T-helper 1 cell treated with Interleukin-12 subunit alpha and Interleukin-12 subunit beta and Interleukin-4 antibody, amounts not matched to agents 30 μg/mL and 1 μg/mL, for 36 hours (primary cell): ENCODE data around the gene APOH.

Experiments used
- H3K27ac Mint-ChIP-seq: one replicate; pipeline ENCODE4 v1.8.0; 2021; ENCODE audit warnings: mild to moderate bottlenecking, mixed read lengths
- H3K27me3 Mint-ChIP-seq: one replicate; pipeline ENCODE4 v1.8.0; 2021; ENCODE audit warnings: low read depth, mixed read lengths
- H3K36me3 Mint-ChIP-seq: one replicate; pipeline ENCODE4 v1.8.0; 2021; ENCODE audit warnings: low read depth, mixed read lengths
- H3K4me1 Mint-ChIP-seq: one replicate; pipeline ENCODE4 v1.8.0; 2021; ENCODE audit warnings: low read depth, mixed read lengths
- H3K4me3 Mint-ChIP-seq: one replicate; pipeline ENCODE4 v1.8.0; 2021; ENCODE audit warnings: mild to moderate bottlenecking, moderate library complexity, mixed read lengths
- H3K9me3 Mint-ChIP-seq: one replicate; pipeline ENCODE4 v1.8.0; 2021; ENCODE audit warnings: mixed read lengths

The APOH gene

DNA sequence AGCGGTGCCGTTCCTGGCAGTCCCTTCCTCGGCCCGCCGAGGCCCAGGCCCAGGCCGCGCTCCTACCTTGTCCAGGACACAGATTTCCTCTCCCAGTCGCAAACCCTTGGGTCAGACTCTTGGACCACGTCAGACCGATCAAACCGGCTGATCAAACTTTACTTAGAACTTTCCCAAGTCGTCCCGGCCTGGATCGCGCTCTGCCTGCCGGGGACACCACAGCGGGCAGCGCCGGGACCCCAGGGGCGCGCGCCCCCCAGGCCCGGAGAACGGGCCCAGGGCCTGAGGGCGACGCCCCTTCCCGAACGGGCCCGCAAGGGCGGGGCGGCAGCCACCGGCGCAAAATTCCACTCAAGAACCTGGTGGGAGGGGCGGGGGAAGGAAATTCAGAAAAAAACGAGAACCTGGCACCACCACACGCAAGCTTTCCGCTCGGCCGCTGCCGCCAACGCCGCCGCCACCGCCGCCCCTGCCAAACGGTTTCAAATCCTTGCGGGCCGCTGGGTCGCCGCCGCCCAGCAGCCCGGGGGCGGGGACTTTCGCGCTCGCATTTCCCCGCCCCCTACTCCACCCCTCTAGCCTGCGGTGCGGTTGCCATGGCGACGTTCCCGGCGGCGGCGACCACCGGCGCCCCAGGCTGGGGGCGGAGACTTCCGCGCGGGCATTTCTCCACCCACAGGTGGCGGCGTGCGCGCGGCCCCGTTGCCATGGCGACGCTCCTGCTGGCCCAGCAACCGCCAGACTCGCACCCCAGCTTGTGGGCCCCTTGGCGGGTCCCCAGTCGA lies 37.4 kb downstream of the APOH start, which contains the start of gene CEP112:
TSS of gene CEP112 (minus strand) at position 541 of the 785 bp plus-strand sequence.
- Mint-ChIP-seq H3K4me3 (peak within 1 kb of the TSS; percentile 80), H3K4me1 (peaks cover 14% of the 10 kb centered on the region), H3K27ac (peak within 1 kb of the TSS; percentile 56), H3K27me3 (no peaks in the 10 kb centered on the region), H3K36me3 (no peaks in the 10 kb centered on the region), H3K9me3 (no peaks in the 10 kb centered on the region)

GRCh38 chr17:66190738-66191592 lies 38.2 kb downstream of the APOH start:
- Mint-ChIP-seq H3K9me3 (no peaks in the 10 kb centered on the region), H3K4me1 (peaks cover 14% of the 10 kb centered on the region), H3K4me3 (peak overlapping the region; percentile 80), H3K27ac (peak overlapping the region; percentile 19), H3K36me3 (no peaks in the 10 kb centered on the region), H3K27me3 (no peaks in the 10 kb centered on the region)

GRCh38 chr17:66187718-66188117 lies 41.5 kb downstream of the APOH start:
- Mint-ChIP-seq H3K9me3 (no peaks in the 10 kb centered on the region), H3K27me3 (peaks cover 4% of the 10 kb centered on the region), H3K4me3 (no peak overlapping the region), H3K36me3 (peaks cover 1% of the 10 kb centered on the region), H3K27ac (no peak overlapping the region), H3K4me1 (peaks cover 14% of the 10 kb centered on the region)

- Mint-ChIP-seq H3K36me3 (peaks cover 1% of the 10 kb centered on the region), H3K9me3 (no peaks in the 10 kb centered on the region), H3K4me3 (no peak overlapping the region), H3K4me1 (peaks cover 4% of the 10 kb centered on the region), H3K27me3 (peaks cover 4% of the 10 kb centered on the region), H3K27ac (no peak overlapping the region)
These were observed 43.4 kb downstream of the APOH start for GRCh38 chr17:66185862-66186261.

- Mint-ChIP-seq H3K9me3 (no peaks in the 10 kb centered on the region), H3K27ac (no peak overlapping the region), H3K4me3 (no peak overlapping the region), H3K36me3 (peaks cover 1% of the 10 kb centered on the region), H3K27me3 (peaks cover 8% of the 10 kb centered on the region), H3K4me1 (no peaks in the 10 kb centered on the region)
These were observed 44.8 kb downstream of the APOH start for GRCh38 chr17:66184392-66184791.

DNA sequence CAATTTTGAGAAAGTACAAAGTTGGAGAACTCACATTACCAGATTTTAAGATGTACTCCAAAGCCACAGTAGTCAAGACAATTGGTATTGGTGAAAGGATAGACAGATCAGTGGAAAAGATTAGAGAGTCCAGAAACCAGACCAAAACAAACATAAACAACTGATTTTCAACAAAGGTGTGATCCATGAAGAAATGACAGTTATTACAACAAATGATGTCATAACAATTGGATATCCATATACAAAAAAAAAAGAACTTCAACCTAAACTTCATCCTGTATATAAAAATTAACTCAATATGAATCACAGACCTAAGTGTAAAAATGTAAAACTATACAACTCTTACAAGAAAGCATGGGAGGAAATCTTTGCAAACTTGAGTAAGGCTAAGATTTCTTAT lies 45.7 kb downstream of the APOH start:
- H3K4me1 Mint-ChIP-seq: no peaks in the 10 kb centered on the region
- no peak overlapping the region for H3K27ac Mint-ChIP-seq
- peaks cover 1% of the 10 kb centered on the region for H3K36me3 Mint-ChIP-seq
- H3K27me3 Mint-ChIP-seq: peaks cover 15% of the 10 kb centered on the region
- H3K4me3 Mint-ChIP-seq: no peak overlapping the region
- H3K9me3 Mint-ChIP-seq: no peaks in the 10 kb centered on the region

DNA sequence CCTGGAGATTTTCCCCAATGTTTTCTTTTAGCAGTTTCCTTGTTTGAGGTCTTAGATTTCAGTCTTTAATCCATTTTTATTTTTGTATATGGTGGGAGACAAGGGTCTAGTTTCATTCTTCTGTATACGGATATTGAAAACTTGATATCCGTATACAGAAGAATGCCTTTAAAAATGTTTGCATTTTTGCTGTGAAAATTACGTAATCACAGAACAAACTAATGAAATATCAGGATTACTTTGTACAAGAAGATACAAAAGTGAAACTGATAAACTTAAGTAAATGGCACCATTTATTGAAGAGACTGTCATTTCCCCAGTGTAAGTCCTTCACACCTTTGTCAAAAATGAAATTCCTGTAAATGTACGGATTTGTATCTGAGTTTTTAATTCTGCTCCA lies 50.6 kb downstream of the APOH start:
- peaks cover 1% of the 10 kb centered on the region for H3K36me3 Mint-ChIP-seq
- no peak overlapping the region for H3K4me3 Mint-ChIP-seq
- no peak overlapping the region for H3K27ac Mint-ChIP-seq
- H3K27me3 Mint-ChIP-seq: peaks cover 27% of the 10 kb centered on the region
- peaks cover 2% of the 10 kb centered on the region for H3K4me1 Mint-ChIP-seq
- H3K9me3 Mint-ChIP-seq: no peaks in the 10 kb centered on the region

GRCh38 chr17:66177048-66177447 lies 52.2 kb downstream of the APOH start:
- Mint-ChIP-seq H3K27ac (no peak overlapping the region), H3K27me3 (peaks cover 27% of the 10 kb centered on the region), H3K9me3 (no peaks in the 10 kb centered on the region), H3K36me3 (peaks cover 1% of the 10 kb centered on the region), H3K4me3 (no peak overlapping the region), H3K4me1 (peaks cover 2% of the 10 kb centered on the region)

DNA sequence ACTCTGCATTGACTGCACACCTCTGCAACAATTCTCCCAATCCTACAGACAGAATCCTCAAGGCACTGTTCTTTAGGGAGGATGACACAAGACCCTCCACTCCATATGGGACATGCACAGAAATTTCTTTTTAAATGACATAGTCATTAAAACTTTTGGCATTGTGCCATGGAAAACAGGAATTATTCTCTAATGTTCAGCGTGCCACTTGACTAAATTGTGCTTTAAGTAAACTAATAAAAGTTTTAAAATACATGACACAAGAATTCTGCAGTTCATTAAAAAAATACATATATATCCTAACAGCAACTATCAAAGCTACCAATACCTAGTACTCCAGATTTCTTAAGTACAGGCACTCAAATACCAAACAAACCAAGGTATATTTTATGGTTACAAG lies 53.3 kb downstream of the APOH start:
- H3K27me3 Mint-ChIP-seq: peaks cover 27% of the 10 kb centered on the region
- no peak overlapping the region for H3K4me3 Mint-ChIP-seq
- H3K4me1 Mint-ChIP-seq: peaks cover 2% of the 10 kb centered on the region
- no peak overlapping the region for H3K27ac Mint-ChIP-seq
- peaks cover 1% of the 10 kb centered on the region for H3K36me3 Mint-ChIP-seq
- no peaks in the 10 kb centered on the region for H3K9me3 Mint-ChIP-seq

GRCh38 chr17:66172691-66173223 lies 56.5 kb downstream of the APOH start:
- Mint-ChIP-seq H3K4me1 (no peaks in the 10 kb centered on the region), H3K27ac (no peak overlapping the region), H3K36me3 (no peaks in the 10 kb centered on the region), H3K4me3 (no peak overlapping the region), H3K27me3 (peaks cover 9% of the 10 kb centered on the region), H3K9me3 (no peaks in the 10 kb centered on the region)

- Mint-ChIP-seq H3K27ac (no peak overlapping the region), H3K27me3 (peaks cover 7% of the 10 kb centered on the region), H3K9me3 (no peaks in the 10 kb centered on the region), H3K4me3 (no peak overlapping the region), H3K36me3 (no peaks in the 10 kb centered on the region), H3K4me1 (no peaks in the 10 kb centered on the region)
These were observed 57.1 kb downstream of the APOH start for GRCh38 chr17:66172144-66172543.

DNA sequence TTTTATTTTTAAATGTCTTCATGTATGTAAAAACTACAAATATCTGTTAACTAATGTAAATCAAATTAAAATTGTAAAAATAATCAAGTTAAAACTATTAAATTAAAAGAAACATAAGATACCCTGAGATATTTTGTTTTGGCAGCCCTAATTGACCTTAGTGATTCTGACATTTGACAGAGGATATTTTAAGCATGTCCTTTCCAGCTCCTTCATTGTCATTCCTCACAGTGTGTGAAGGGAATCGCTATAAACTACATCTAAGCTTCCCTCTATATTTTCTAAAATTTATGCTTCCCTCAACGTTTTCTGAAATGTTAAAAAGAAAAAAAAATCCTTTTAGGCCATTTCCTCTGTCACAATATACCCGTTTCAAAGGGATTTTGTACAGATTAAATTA lies 57.5 kb downstream of the APOH start:
- H3K4me3 Mint-ChIP-seq: no peak overlapping the region
- H3K4me1 Mint-ChIP-seq: no peaks in the 10 kb centered on the region
- no peaks in the 10 kb centered on the region for H3K9me3 Mint-ChIP-seq
- H3K27me3 Mint-ChIP-seq: peaks cover 5% of the 10 kb centered on the region
- no peaks in the 10 kb centered on the region for H3K36me3 Mint-ChIP-seq
- no peak overlapping the region for H3K27ac Mint-ChIP-seq

DNA sequence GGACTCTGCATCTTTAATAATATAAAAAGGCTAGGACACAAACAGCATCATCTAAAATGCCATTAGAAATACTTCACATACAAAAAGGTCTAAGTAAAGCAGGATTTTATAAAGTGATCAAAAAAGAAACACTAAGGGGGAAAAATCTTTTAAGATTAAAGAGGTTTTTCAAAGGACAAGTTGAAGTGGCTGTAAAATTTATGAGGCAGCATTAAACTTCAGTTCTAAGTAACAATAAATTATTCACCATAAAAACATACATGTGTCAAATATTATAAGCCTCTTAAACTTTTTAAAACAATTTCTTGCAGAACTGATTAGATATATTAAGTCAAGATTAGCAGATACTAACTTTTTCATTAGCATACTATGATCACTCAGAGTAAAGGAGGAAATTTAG lies 58.0 kb downstream of the APOH start:
- no peaks in the 10 kb centered on the region for H3K4me1 Mint-ChIP-seq
- no peaks in the 10 kb centered on the region for H3K36me3 Mint-ChIP-seq
- H3K27me3 Mint-ChIP-seq: peaks cover 5% of the 10 kb centered on the region
- H3K4me3 Mint-ChIP-seq: no peak overlapping the region
- H3K27ac Mint-ChIP-seq: no peak overlapping the region
- no peaks in the 10 kb centered on the region for H3K9me3 Mint-ChIP-seq

- H3K27me3 Mint-ChIP-seq: no peaks in the 10 kb centered on the region
- H3K9me3 Mint-ChIP-seq: no peaks in the 10 kb centered on the region
- no peak overlapping the region for H3K4me3 Mint-ChIP-seq
- no peak overlapping the region for H3K27ac Mint-ChIP-seq
- no peaks in the 10 kb centered on the region for H3K36me3 Mint-ChIP-seq
- no peaks in the 10 kb centered on the region for H3K4me1 Mint-ChIP-seq
These were observed 59.4 kb downstream of the APOH start for GRCh38 chr17:66169839-66170238.
